ENCODE results near the gene NTM.

NTM gene

DNA sequence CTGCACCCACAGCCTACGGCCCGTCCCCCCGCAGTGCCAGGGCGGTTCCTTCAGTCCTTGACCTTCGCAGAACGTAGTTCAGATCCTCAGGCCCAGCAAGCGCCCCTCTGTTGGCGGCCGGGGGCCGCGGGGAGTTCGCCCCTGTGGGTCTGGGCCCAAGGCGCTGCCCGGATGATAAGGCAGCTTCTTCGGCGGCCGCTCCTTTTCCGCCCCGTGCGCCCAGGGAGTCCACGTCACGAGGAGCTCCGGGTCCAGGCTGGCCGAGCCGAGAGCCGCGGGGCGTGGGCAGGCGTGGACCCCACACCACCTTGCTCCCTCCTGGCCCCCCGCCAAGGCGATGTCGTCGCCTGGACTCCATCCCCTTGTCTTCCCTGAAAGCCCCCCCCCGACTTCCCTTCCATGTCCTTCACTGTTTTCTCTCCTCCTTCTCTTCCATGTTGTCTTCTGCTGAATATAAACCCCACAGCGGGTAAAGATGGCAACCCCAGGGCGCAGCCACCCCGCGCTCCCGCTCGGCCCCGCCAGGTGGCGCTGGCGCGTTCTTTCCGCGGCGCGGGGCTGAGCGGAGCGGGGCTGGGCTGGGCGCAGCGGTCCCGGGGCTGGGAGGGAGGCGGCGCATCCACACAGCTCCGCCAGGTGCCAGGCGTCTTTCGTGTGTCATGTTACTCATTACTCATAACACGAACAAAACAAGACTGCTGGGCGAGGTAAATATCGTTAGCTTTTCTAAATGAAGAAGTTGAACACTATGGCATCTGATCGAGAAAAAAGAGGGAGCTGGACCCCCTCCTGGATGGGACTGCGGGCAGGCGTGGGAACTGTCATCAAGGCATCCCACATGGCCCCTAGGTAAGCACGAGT lies 321.0 kb downstream of the NTM start:
- TF ChIP-seq, protein P1, sequence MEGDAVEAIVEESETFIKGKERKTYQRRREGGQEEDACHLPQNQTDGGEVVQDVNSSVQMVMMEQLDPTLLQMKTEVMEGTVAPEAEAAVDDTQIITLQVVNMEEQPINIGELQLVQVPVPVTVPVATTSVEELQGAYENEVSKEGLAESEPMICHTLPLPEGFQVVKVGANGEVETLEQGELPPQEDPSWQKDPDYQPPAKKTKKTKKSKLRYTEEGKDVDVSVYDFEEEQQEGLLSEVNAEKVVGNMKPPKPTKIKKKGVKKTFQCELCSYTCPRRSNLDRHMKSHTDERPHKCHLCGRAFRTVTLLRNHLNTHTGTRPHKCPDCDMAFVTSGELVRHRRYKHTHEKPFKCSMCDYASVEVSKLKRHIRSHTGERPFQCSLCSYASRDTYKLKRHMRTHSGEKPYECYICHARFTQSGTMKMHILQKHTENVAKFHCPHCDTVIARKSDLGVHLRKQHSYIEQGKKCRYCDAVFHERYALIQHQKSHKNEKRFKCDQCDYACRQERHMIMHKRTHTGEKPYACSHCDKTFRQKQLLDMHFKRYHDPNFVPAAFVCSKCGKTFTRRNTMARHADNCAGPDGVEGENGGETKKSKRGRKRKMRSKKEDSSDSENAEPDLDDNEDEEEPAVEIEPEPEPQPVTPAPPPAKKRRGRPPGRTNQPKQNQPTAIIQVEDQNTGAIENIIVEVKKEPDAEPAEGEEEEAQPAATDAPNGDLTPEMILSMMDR (IDR thresholded peaks at IDR 0.05; ENCODE audit: low read depth, low read length, missing control alignments), result peak; percentile 73
- H3K4me3 ChIP-seq (ENCODE audit: low read depth, low read length), result no peak overlapping the region
- no peak for DNase-seq (ENCODE audit: low read depth)

DNA sequence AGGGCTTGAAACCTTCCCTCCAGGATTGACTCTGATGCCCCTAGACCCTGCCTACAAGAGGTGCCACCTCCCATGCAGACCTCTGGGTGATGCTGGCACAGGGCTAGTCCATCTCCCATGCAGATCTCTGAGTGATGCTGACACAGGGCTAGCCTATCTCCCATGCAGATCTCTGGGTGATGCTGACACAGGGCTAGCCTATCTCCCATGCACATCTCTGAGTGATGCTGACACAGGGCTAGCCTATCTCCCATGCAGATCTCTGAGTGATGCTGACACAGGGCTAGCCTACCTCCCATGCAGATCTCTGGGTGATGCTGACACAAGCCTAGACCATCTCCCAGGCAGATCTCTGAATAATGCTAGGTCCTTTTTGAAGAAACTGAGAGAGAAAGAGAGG lies 321.7 kb downstream of the NTM start:
- no peak for DNase-seq (ENCODE audit: low read depth)
- H3K4me3 ChIP-seq (ENCODE audit: low read depth, low read length), result no peak overlapping the region
- TF ChIP-seq, protein P1 (IDR thresholded peaks at IDR 0.05; ENCODE audit: low read depth, low read length, missing control alignments), result no peak

DNA sequence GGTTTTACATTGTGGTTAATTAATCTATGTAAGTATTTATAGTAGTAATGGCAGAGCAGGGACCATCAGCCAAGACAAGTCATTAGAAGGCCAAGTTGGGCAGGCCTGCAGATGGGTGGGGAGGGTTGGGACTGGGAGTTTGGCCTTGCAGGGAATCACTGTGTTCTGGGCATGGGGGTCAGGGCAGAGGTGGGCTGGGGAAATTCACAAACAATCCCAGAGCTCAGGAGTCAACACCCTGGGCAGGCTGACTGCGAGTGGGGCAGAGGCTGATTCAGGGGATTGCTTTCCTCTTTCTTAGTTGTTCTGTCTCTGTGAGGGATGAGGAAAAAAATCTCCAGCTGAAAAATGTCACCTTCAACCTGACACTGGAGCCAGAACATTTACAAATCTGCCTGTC lies 322.5 kb downstream of the NTM start:
- H3K4me3 ChIP-seq (ENCODE audit: low read depth, low read length), result no peak overlapping the region
- DNase-seq (ENCODE audit: low read depth), result no peak
- TF ChIP-seq, protein P1 (IDR thresholded peaks at IDR 0.05; ENCODE audit: low read depth, low read length, missing control alignments), result no peak

DNA sequence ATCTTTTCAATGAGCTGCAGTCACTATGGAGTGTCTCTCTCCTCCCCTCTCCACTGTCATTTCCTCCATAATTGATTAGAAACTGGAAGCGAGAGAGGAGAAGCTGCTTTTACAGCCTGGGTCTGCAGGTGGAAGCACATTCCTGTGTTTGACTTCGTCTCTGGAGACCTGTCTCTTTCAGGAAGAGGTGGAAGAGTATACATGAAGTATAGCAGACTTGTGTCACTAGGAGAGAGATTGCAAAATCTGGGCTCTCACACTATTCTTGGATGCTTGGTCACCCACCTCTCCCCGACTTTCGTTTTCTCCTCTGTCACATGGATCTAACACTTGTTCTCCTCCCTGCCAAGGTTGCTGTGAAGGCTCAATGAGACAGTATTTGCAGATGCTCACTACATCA lies 323.3 kb downstream of the NTM start:
- DNase-seq (ENCODE audit: low read depth), result no peak
- TF ChIP-seq, protein P1 (IDR thresholded peaks at IDR 0.05; ENCODE audit: low read depth, low read length, missing control alignments), result no peak
- H3K4me3 ChIP-seq (ENCODE audit: low read depth, low read length), result no peak overlapping the region

DNA sequence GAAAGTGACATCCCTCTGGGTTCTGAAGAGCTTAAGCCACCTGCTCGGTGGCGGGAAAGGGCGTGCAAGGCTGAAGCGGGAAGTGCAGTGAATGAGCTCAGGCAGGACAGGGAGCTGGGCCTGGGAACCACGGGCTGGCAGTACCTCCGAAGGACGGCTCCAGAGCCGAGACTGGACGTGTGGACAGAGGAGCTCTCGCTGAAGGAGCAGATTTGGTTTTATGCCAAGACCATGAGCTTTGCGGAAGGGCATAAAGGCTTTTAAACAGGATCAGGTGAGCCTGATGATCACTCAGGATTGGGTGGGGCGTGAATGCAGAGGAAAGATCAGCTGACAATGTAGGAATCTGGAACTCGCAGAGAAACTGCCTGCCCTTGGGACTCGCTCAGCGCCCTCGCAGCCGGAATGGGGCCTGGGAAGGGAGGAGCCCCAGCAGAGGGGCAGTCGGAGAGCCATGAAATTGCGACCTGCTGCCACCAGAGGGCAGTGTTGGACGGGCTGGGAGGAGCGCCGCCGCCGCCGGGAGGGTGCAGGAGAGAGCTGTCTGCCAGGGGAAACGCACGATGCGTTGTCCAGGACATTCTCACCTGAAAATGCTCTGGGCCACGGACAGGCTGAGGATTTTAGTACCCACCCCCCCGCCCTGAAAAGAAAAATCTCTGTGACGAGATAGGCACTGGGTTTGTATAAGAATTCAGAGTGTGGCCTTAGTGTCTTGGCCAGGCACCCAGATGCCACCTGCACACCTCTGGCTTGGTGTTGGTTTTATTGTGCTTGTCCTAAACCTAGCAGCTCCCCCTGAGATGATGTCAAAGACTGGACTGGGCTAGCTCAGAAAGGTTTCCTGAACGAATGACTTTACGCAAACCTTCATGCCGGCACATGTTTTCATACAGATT lies 324.4 kb downstream of the NTM start:
- DNase-seq (ENCODE audit: low read depth), result no peak
- TF ChIP-seq, protein P1 (IDR thresholded peaks at IDR 0.05; ENCODE audit: low read depth, low read length, missing control alignments), result peak; percentile 87
- no peak overlapping the region for H3K4me3 ChIP-seq (ENCODE audit: low read depth, low read length)

DNA sequence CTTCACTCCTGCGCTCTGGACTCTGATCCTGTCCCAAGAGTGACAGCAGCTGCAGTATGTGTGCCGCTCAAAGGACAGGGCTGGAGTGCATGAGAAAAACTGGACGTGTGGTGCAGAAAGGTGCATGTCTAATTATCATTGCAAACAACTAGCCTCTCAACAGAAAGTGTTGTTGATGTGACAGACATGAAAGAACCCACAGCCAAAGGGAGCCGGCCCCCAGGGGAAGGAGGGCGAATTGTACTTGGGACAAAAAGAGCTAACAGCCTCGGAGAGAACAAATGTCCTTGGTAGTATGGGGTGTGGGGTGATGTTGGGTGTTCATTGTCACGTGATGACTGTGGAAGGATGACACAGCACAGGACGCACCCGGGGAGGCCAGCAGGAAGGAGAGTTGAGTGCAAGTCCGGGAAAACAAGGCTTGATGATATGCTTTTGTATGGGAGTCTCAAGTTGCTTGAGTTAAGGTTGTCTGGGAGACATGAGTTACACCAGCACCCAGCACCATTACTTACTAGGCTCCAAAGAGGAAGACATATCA lies 325.5 kb downstream of the NTM start:
- no peak for DNase-seq (ENCODE audit: low read depth)
- H3K4me3 ChIP-seq (ENCODE audit: low read depth, low read length), result no peak overlapping the region
- TF ChIP-seq, protein P1 (IDR thresholded peaks at IDR 0.05; ENCODE audit: low read depth, low read length, missing control alignments), result no peak

Measured in GM12864 (cell line).